Esophagus (tissue), 2 donors: ENCODE results near the gene C2CD4A. TPM values are rescaled to one million over a fixed set of nuclear protein-coding genes. Genes with fewer than 3 reads are reported as not detected.

Source experiments
- H3K27ac ChIP-seq, 2 donors: one replicate each; pipeline ENCODE4 v1.5.1; 2013; ENCODE audit warnings: low read depth in 2 of 2, mild to moderate bottlenecking in 2 of 2, inconsistent platforms in 1 of 2, low read length in 1 of 2, moderate library complexity in 1 of 2
- H3K27me3 ChIP-seq, 2 donors: one replicate each; pipeline ENCODE4 v1.6.1; 2013; ENCODE audit warnings: low read length in 2 of 2, control low read depth in 1 of 2, mild to moderate bottlenecking in 1 of 2; ENCODE audit not compliant: insufficient read depth in 2 of 2, control insufficient read depth in 1 of 2
- H3K36me3 ChIP-seq, 2 donors: one replicate each; pipeline ENCODE4 v1.6.1; 2013; ENCODE audit warnings: low read length in 1 of 2; ENCODE audit not compliant: control insufficient read depth in 2 of 2, insufficient read depth in 2 of 2
- H3K4me1 ChIP-seq, 2 donors: one replicate each; pipeline ENCODE4 v1.6.1; 2013; ENCODE audit warnings: low read length in 1 of 2; ENCODE audit not compliant: control insufficient read depth in 2 of 2, insufficient read depth in 2 of 2
- H3K4me3 ChIP-seq, 2 donors: one replicate each; pipeline ENCODE4 v1.5.1; 2013; ENCODE audit warnings: low read length in 2 of 2, mild to moderate bottlenecking in 2 of 2, low read depth in 1 of 2, moderate library complexity in 1 of 2
- H3K9me3 ChIP-seq, 2 donors: one replicate each; pipeline ENCODE4 v1.6.1; 2013; ENCODE audit warnings: mild to moderate bottlenecking in 2 of 2, low read depth in 1 of 2, low read length in 1 of 2, moderate library complexity in 1 of 2; ENCODE audit not compliant: control insufficient read depth in 2 of 2, insufficient read depth in 1 of 2
- WGBS, 2 donors: extraction: QIAGEN DNeasy Blood & Tissue Kit; methylation state at CpG; one replicate each; pipeline ENCODE4 v1.1.7; 2013; 5-methylcytosine and 5-hydroxymethylcytosine counted together
- polyA plus RNA-seq, 2 donors: library from polyadenylated mRNA; stranded (reverse); fragments of 200-250 nt; gene quantifications; one replicate each; pipeline ENCODE4 v1.2.3, GENCODE V29; 2013
- donor health status: healthy with polysubstance abuse.
- donor health status: Bipolar disorder and iron deficiency.

C2CD4A gene
- polyA plus RNA-seq, 2 donors: 0.04 to 0.13 TPM

- 85 to 90% methylated on average over 5 of the region's 5 CpGs for WGBS, 2 donors
- no peaks in the 10 kb centered on the region for H3K9me3 ChIP-seq
- no peak overlapping the region for H3K4me3 ChIP-seq
- H3K27me3 ChIP-seq: no peaks in the 10 kb centered on the region
- H3K27ac ChIP-seq: no peak overlapping the region
- no peaks in the 10 kb centered on the region for H3K36me3 ChIP-seq
- H3K4me1 ChIP-seq: peaks cover 0 to 3% of the 10 kb centered on the region in 2 donors
These were observed 2.8 kb downstream of the C2CD4A start for GRCh38 chr15:62069551-62069950.

DNA sequence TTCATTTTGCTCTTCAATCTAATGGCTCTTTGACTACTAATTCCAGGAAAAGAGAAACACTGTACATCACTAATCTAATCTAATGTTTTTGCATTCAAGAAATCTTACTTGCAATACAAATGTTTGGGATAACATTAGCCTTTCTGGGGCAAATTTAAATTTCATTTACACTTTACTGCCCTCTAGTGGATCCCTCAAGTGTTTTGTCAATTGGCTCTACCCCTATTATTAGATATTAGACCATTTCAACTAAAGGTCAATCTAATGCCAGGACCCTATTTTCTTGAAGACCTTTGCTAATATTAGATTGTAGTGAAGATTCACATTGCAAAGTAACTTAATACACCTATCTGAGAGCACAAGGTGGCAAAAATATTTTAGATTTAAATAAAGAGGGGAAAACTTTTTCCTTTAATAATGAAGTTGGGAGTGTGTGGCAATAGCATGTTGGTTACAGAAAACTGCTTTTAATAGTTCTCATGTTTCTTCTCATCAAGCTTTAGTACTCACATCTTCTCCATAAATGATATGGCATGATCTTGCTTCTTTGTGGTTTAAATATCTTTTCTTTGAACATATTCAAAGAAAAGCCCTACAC lies 5.0 kb downstream of the C2CD4A start:
- no peaks in the 10 kb centered on the region for H3K9me3 ChIP-seq
- H3K4me1 ChIP-seq: peaks cover 0 to 3% of the 10 kb centered on the region in 2 donors
- no peaks in the 10 kb centered on the region for H3K36me3 ChIP-seq
- no peak overlapping the region for H3K27ac ChIP-seq
- no peaks in the 10 kb centered on the region for H3K27me3 ChIP-seq
- H3K4me3 ChIP-seq: no peak overlapping the region

DNA sequence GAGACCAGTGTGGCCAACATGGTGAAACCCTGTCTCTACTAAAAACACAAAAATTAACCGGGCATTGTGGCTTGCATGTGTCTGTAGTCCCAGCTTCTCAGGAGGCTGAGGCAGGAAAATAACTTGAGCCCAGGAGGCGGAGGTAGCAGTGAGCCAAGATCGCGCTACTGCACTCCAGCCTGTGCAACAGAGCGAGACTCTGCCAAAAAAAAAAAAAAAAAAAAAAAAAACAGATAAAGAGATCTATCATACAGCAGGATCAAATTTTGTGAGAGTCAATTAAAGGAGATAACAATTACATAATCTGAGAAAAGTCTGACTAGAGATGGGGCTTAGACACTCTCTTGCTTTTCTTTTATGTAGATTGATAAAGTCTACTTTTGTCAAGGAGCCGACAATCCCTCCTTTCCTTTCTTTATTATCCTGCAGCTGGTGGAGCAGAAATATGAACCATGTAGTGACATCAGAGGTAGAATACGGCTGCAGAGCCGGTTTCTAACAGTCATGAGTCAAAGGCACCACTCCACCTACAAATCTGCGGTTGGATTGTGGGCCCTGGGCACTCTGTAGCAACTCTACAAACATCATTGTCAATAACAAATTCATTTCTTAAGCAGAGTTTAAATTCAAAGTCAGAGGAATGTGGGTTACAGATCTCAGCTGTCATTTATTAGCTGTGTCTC lies 9.0 kb downstream of the C2CD4A start:
- Histone ChIP-seq H3K27ac (no peak overlapping the region), H3K4me1 (no peaks in the 10 kb centered on the region), H3K27me3 (no peaks in the 10 kb centered on the region), H3K4me3 (no peak overlapping the region), H3K9me3 (no peaks in the 10 kb centered on the region), H3K36me3 (no peaks in the 10 kb centered on the region)
- WGBS, 2 donors: 54% methylated on average over 8 to 9 of the region's 9 CpGs

- WGBS, 2 donors: 65 to 76% methylated on average over 4 of the region's 4 CpGs
- no peaks in the 10 kb centered on the region for H3K4me1 ChIP-seq
- no peak overlapping the region for H3K27ac ChIP-seq
- H3K9me3 ChIP-seq: no peaks in the 10 kb centered on the region
- no peaks in the 10 kb centered on the region for H3K27me3 ChIP-seq
- H3K4me3 ChIP-seq: no peak overlapping the region
- no peaks in the 10 kb centered on the region for H3K36me3 ChIP-seq
These were observed 12.8 kb downstream of the C2CD4A start for GRCh38 chr15:62079594-62079993.

GRCh38 chr15:62083194-62084154 lies 16.7 kb downstream of the C2CD4A start:
- no peak overlapping the region for H3K4me3 ChIP-seq
- H3K9me3 ChIP-seq: no peaks in the 10 kb centered on the region
- 80 to 89% methylated on average over 9 of the region's 9 CpGs for WGBS, 2 donors
- no peaks in the 10 kb centered on the region for H3K27me3 ChIP-seq
- no peak overlapping the region for H3K27ac ChIP-seq
- H3K4me1 ChIP-seq: no peaks in the 10 kb centered on the region
- H3K36me3 ChIP-seq: no peaks in the 10 kb centered on the region

GRCh38 chr15:62085740-62086139 lies 19.0 kb downstream of the C2CD4A start:
- H3K27ac ChIP-seq: no peak overlapping the region
- H3K4me1 ChIP-seq: no peaks in the 10 kb centered on the region
- H3K9me3 ChIP-seq: no peaks in the 10 kb centered on the region
- no peak overlapping the region for H3K4me3 ChIP-seq
- H3K36me3 ChIP-seq: no peaks in the 10 kb centered on the region
- H3K27me3 ChIP-seq: no peaks in the 10 kb centered on the region
- 66 to 67% methylated on average over 4 of the region's 4 CpGs for WGBS, 2 donors

- Histone ChIP-seq H3K27ac (no peak overlapping the region), H3K4me1 (no peaks in the 10 kb centered on the region), H3K9me3 (no peaks in the 10 kb centered on the region), H3K4me3 (no peak overlapping the region), H3K27me3 (no peaks in the 10 kb centered on the region), H3K36me3 (no peaks in the 10 kb centered on the region)
- 24 to 25% methylated on average over 5 of the region's 5 CpGs for WGBS, 2 donors
These were observed 21.0 kb downstream of the C2CD4A start for GRCh38 chr15:62087671-62088352.

GRCh38 chr15:62088353-62088693 lies 21.5 kb downstream of the C2CD4A start:
- no peaks in the 10 kb centered on the region for H3K9me3 ChIP-seq
- H3K4me3 ChIP-seq: no peak overlapping the region
- H3K4me1 ChIP-seq: no peaks in the 10 kb centered on the region
- no peak overlapping the region for H3K27ac ChIP-seq
- no peaks in the 10 kb centered on the region for H3K36me3 ChIP-seq
- 48 to 50% methylated on average over 1 of the region's 1 CpG for WGBS, 2 donors
- H3K27me3 ChIP-seq: no peaks in the 10 kb centered on the region

DNA sequence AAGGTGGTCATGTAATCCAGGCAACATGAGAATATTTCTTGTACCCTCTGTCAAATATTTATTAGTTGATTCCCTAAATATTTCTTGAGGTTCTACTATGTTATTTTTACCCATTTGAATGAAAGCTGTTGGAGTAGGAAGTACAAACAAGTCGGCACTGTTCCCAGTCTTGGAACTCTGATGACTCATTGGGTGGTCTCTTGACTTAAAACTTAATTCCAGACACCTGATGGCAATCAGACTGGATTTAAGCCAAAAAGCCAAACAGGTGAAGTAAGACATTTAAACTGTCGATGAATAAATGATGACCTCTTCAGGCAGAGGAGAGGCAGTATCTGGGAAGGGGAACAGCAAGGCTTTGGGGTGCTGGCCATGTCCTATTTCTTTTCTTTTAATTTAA lies 22.8 kb downstream of the C2CD4A start:
- H3K9me3 ChIP-seq: no peaks in the 10 kb centered on the region
- no peaks in the 10 kb centered on the region for H3K4me1 ChIP-seq
- no peak overlapping the region for H3K27ac ChIP-seq
- WGBS, 2 donors: 52 to 63% methylated on average over 2 of the region's 2 CpGs
- no peak overlapping the region for H3K4me3 ChIP-seq
- no peaks in the 10 kb centered on the region for H3K27me3 ChIP-seq
- no peaks in the 10 kb centered on the region for H3K36me3 ChIP-seq
